Mucosa of gallbladder (tissue), 1 donor: ENCODE data around the gene HEBP2. TPM values are rescaled to one million over a fixed set of nuclear protein-coding genes. Genes with fewer than 3 reads are reported as not detected.

ENCODE experiments used
- DNase-seq: peaks from one replicate; pipeline ENCODE4 v3.0.0-alpha.2; 2020; ENCODE audit warnings: low spot score
- total RNA-seq: library from RNA; stranded (reverse); gene quantifications from one replicate; pipeline ENCODE4 v1.2.1, GENCODE V29; 2021
- donor health status: DM: no; HTN: no; CAD: no.

Gene HEBP2
- total RNA-seq, 1 donor from 2014 or later = 93.7 TPM

GRCh38 chr6:138454981-138455706 is 51.1 kb downstream of the HEBP2 start:
- peak; percentile 66 for DNase-seq

GRCh38 chr6:138455746-138456400 is 51.9 kb downstream of the HEBP2 start:
- DNase-seq = no peak

GRCh38 chr6:138456401-138456790 is 52.4 kb downstream of the HEBP2 start:
- DNase-seq = no peak

- DNase-seq = no peak
Observed at GRCh38 chr6:138461647-138462046, 57.6 kb downstream of the HEBP2 start.

- no peak for DNase-seq
Observed at GRCh38 chr6:138464085-138464484, 60.1 kb downstream of the HEBP2 start.

- no peak for DNase-seq
Observed at GRCh38 chr6:138465007-138465645, 61.1 kb downstream of the HEBP2 start.

GRCh38 chr6:138467901-138468300 is 63.9 kb downstream of the HEBP2 start:
- DNase-seq = no peak

GRCh38 chr6:138468320-138469015 is 64.4 kb downstream of the HEBP2 start:
- DNase-seq = no peak

Other genes with a start within 250 kb of the HEBP2 start
- 17.6 TPM for gene ARFGEF3, start 242.3 kb upstream of the HEBP2 start, total RNA-seq
- gene PBOV1, start 185.7 kb upstream of the HEBP2 start, total RNA-seq = not detected
- gene SMIM28, start 26.3 kb upstream of the HEBP2 start, total RNA-seq = not detected
- 44.3 TPM for gene NHSL1, start 95.3 kb downstream of the HEBP2 start, total RNA-seq